GM20000 (cell line): ENCODE data around the gene FAM174C.

Source experiments
- DNase-seq: peaks from one replicate; pipeline ENCODE4 v3.0.0; 2012; ENCODE audit warnings: low spot score
- TF ChIP-seq, protein P1 (sequence below): IDR thresholded peaks from 2 replicates; pipeline ENCODE4 v1.5.1; 2012; ENCODE audit warnings: mild to moderate bottlenecking, control low read depth; ENCODE audit errors: extremely low read depth, missing control alignments

The FAM174C gene

DNA sequence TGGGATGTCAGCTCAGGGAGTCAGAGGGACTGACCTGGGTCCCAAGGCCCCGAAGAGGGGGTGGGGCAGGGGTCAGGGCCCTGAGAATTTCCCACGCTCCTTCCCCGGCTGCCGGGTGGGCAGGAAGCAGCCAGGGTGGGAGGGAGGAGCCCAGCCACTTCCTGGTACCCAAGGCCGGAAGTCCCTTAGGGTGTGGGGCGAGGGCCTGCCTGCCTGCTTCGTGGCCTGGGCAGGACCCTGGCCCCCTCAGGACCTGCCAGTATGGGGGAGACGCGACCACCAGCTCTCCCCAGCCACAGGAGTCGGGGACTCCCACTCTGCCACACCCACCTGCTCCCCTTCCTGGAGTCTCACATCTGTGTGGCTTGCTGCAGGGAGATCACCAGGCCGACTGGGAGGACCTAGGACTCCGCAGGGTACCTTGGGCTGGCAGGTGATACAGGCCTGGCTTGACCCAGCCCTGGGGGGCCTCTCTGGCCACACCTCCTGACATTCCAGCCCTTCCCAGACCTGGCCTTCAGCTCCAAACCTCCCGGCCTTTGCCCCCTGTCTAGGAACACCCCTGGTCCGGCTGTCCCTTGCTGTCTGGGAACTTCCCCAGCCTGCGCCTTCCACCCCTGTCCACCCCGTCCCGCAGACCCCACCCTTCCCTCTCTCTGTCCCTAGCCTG lies 16.0 kb upstream of the FAM174C start:
- DNase-seq = peak; percentile 77
- TF ChIP-seq, protein P1, sequence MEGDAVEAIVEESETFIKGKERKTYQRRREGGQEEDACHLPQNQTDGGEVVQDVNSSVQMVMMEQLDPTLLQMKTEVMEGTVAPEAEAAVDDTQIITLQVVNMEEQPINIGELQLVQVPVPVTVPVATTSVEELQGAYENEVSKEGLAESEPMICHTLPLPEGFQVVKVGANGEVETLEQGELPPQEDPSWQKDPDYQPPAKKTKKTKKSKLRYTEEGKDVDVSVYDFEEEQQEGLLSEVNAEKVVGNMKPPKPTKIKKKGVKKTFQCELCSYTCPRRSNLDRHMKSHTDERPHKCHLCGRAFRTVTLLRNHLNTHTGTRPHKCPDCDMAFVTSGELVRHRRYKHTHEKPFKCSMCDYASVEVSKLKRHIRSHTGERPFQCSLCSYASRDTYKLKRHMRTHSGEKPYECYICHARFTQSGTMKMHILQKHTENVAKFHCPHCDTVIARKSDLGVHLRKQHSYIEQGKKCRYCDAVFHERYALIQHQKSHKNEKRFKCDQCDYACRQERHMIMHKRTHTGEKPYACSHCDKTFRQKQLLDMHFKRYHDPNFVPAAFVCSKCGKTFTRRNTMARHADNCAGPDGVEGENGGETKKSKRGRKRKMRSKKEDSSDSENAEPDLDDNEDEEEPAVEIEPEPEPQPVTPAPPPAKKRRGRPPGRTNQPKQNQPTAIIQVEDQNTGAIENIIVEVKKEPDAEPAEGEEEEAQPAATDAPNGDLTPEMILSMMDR = no peak

DNA sequence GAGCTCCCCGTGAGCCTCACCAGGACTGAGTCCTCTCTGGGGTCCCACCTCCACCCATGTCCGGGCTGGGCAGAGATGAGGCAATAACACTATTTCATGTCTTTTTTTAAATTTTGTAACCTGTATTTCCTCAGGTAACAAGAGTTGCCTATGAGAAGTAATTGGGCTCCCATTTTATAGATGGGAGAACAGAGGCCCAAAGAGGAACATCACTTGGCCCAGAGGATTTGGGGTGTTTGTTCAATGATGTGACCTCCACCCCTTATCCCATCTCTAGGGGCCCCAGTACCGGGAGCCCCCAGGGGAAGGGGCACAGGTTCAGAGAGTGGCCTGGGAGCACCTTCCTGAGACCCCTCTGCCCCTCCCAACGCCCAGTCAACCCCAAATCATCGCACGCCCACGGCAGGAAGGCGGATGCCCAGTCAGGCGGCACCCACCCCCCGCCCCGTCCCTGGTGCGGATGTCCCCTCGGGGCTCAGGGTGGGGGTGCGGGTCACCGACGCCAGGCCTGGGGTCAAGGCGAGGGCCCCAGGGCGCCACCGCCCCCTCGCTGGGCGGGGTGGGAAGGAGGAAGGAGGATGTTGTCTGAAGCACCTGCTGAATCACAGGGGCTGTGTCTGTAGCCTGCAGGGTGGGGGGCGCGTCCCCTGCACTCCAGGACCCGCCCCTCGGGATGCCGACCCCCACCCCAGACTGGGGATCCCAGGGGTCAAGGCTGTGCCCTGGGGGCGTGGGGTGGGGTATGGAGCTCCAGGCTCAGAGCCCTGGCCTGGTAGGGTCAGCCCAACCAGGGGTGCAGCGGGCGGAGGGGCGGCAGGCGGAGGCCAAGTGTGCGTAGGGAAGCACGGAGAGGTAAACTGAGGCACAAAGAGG lies 15.2 kb upstream of the FAM174C start:
- TF ChIP-seq, protein P1 = no peak
- peak; percentile 65 for DNase-seq

DNA sequence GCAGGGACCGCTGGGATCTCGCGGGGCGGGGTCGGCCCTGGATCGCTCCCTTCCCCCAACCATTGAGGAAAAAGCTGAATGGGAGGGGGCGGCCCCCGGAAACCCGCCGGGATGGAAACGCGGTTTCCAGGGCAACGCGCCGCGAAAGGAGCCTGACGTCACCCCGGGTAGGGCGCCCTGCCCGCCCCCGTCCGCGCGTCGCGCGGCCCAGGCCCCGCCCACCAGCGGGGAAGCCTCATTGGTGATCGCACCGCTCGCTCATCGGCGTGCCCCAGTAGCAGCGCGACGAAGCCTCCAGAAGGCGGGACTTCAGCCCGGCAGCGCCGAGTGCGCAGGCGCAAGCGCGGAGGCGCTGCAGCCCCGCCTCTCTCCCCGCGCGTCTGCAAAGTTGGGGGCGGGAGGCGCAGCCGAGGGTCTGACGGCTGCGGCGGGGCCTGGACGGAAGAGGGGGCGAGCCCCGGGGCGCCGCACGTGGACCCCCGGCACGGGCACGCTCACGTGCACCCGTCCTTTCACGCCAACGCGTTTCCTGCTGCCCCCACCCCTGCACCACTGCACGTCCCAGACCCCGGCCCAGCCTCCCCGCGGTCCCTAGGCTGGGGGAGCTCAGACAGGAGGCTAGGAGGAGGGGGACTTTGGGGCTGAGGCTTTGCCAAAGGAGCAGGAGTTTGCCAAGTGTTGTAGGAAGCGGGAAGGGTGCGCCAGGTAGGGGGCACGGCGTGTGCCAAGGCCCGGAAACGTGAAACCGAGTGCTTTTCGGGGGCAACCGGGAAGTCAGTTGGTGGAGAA lies 14.4 kb upstream of the FAM174C start:
- TF ChIP-seq, protein P1 = no peak
- DNase-seq = peak; percentile 98

DNA sequence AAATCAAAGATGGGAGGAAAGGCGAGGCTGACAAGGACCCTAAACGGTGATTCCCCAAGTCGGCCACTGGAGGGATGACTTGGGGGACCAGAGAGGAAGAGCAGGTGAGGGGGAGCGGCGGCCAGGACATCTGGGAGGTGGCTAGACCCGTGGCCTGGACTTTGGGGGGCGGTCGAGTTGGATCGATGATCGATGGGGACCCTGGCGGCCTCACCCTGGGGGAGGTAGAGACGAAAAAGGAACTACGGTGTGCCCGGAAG lies 13.9 kb upstream of the FAM174C start:
- DNase-seq = no peak

DNA sequence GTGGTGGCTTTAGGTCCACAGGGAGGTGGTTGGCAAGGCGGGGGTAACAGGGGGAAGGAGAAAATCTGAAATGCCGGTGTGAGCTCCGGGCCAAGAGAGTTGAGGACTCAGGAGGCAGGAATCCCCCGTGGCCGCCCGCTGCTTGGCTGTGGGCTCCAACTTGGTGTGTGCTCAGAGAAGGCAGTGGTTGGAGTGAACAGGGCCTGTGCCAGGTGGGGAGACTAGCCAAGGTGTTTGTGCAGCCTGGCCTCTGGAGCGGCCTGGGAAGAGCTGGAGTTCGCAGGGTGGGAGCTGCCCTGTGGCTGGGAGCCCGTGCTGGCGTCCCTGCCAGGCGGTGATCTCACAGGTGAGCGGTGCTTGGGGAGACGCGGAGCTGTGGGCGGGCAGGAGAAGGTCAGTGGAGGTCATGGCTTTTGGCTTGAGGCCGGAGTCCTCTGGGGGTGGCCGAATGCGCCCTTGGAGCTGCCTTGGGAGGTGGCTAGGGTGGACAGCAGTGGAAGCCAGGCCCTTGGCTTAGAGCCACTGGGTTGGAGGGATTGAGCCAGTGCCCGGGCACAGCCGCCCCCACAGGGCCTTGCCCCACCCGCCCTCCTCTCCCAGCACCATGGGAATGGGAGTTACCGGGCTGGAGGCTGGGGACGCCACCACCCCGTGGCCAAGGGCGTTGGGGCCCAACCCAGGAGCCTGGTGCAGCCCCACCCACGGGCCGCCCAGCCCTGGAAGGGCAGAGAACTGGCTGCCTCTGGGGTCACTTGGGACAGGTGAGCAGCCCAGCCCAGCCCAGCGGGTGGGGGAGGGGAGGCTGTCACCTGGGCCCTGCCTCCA lies 13.3 kb upstream of the FAM174C start:
- DNase-seq = no peak

More for the DNA sequence above, 13.9 kb upstream of the FAM174C start:
- TF ChIP-seq, protein P1 = no peak

DNA sequence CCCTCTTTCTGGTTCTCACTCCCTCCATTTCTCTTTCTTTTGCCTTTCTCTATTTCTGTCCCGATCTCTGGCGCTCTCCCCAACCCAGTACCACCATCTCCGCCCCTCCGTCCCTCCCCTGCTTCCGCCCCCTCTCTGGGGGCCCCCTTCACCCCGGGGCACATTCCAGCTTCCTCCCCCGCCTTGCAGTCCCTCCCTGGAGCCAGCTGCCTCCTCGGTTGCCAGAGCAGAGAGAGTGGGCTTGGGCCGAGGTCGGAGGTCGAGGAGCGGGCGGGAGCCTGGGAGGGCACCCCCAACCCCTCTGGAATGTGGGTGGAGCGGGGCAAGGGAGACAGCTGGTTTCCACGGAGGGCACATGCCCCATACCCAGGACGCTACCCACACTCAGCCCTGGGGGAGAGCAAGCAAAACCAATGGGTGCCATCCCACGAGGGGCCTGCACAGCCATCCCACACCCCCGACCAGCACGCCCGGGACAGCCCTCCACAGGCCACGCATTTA lies 12.7 kb upstream of the FAM174C start:
- DNase-seq = no peak
- TF ChIP-seq, protein P1 = no peak

More for the DNA sequence above, 13.3 kb upstream of the FAM174C start:
- TF ChIP-seq, protein P1 = no peak
